K562 (cell line): ENCODE results near the gene CDCP1. TPM values are rescaled to one million over a fixed set of nuclear protein-coding genes. Genes with fewer than 3 reads are reported as not detected.

ENCODE experiments used
- ATF3 ChIP-seq, 2 experiments: fragments of 450-650 bp in 1 of 2; sonication (generic) in 1 of 2; formaldehyde crosslinking in 1 of 2; IDR thresholded peaks in 1 of 2; conservative IDR thresholded peaks in 1 of 2; 2 replicates each; pipeline versions ENCODE4 v1.6.1 to v1.8.1; 2016 to 2023; ENCODE audit warnings: mild to moderate bottlenecking in 2 of 2, moderate library complexity in 2 of 2, inconsistent platforms in 1 of 2, missing genetic modification reagents in 1 of 2
- CEBPB ChIP-seq: fragments of 450-650 bp; IDR thresholded peaks from 2 replicates; pipeline ENCODE4 v1.6.1; 2016; ENCODE audit warnings: missing genetic modification characterization, missing compliant biosample characterization
- CHD4 ChIP-seq: fragments of 200-600 bp; sonication (generic); IDR thresholded peaks from 3 replicates; pipeline ENCODE4 v1.6.1; 2012; ENCODE audit warnings: low read depth, mild to moderate bottlenecking, mixed read lengths, low read length, inconsistent platforms; ENCODE audit not compliant: insufficient read depth, insufficient replicate concordance, poor library complexity, severe bottlenecking
- CREB3L1 ChIP-seq: fragments of 450-650 bp; IDR thresholded peaks from 2 replicates; pipeline ENCODE4 v1.6.1; 2014; ENCODE audit warnings: low read depth, mild to moderate bottlenecking, moderate library complexity, borderline replicate concordance
- CREB5 ChIP-seq: fragments of 250-450 bp; sonication (Bioruptor Pico); IDR thresholded peaks from 2 replicates; pipeline ENCODE4 v1.5.0; 2020; ENCODE audit warnings: mild to moderate bottlenecking
- ETS2 ChIP-seq: IDR thresholded peaks from 2 replicates; pipeline ENCODE4 v1.6.1; 2016; ENCODE audit warnings: borderline replicate concordance, missing genetic modification characterization, mild to moderate bottlenecking, moderate library complexity, missing compliant biosample characterization; ENCODE audit not compliant: poor library complexity, severe bottlenecking
- FOXO4 ChIP-seq: fragments of 450-650 bp; formaldehyde crosslinking; IDR thresholded peaks from 2 replicates; pipeline ENCODE4 v1.4.0; 2020; ENCODE audit warnings: mild to moderate bottlenecking, moderate library complexity
- HMGN3 ChIP-seq: IDR thresholded peaks from 2 replicates; pipeline ENCODE4 v1.6.1; 2011; ENCODE audit warnings: borderline replicate concordance, low read depth, mild to moderate bottlenecking, mixed read lengths, low read length; ENCODE audit not compliant: insufficient read length; ENCODE audit errors: extremely low read depth
- MEIS2 ChIP-seq: fragments of 450-650 bp; IDR thresholded peaks from 2 replicates; pipeline ENCODE4 v1.6.1; 2014; ENCODE audit warnings: mild to moderate bottlenecking; ENCODE audit not compliant: partially characterized antibody
- PKNOX1 ChIP-seq: fragments of 450-650 bp; IDR thresholded peaks from 2 replicates; pipeline ENCODE4 v1.6.1; 2016
- SMC3 ChIP-seq: conservative IDR thresholded peaks from 2 replicates; pipeline ENCODE4 v1.6.1; 2011; ENCODE audit warnings: low read depth, low read length, improper control_type of control experiment; ENCODE audit not compliant: insufficient read depth
- TCF15 ChIP-seq: fragments of 250-450 bp; sonication (Bioruptor Pico); IDR thresholded peaks from 2 replicates; pipeline ENCODE4 v1.8.0; 2022; ENCODE audit warnings: moderate library complexity, mild to moderate bottlenecking, inconsistent platforms
- THRB ChIP-seq: fragments of 450-650 bp; formaldehyde crosslinking; conservative IDR thresholded peaks from 2 replicates; pipeline ENCODE4 v1.4.0; 2022; ENCODE audit warnings: mild to moderate bottlenecking, missing genetic modification characterization
- ZBTB17 ChIP-seq: fragments of 450-650 bp; formaldehyde crosslinking; IDR thresholded peaks from 2 replicates; pipeline ENCODE4 v1.4.0; 2020; ENCODE audit warnings: mild to moderate bottlenecking
- ZNF3 ChIP-seq: fragments of 250-450 bp; sonication (Bioruptor Pico); IDR thresholded peaks from 2 replicates; pipeline ENCODE4 v1.5.0; 2021; ENCODE audit warnings: mild to moderate bottlenecking, moderate library complexity
- ZNF311 ChIP-seq: fragments of 250-450 bp; sonication (Bioruptor Pico); IDR thresholded peaks from 2 replicates; pipeline ENCODE4 v1.4.0; 2020; ENCODE audit warnings: mild to moderate bottlenecking, moderate library complexity
- ZNF384 ChIP-seq: IDR thresholded peaks from 2 replicates; pipeline ENCODE4 v1.6.1; 2012; ENCODE audit warnings: low read depth, low read length, improper control_type of control experiment
- ZNF77 ChIP-seq: fragments of 250-450 bp; sonication (Bioruptor Pico); IDR thresholded peaks from 2 replicates; pipeline ENCODE4 v1.5.0; 2020
- polyA plus RNA-seq, 8 experiments: library from polyadenylated mRNA; depleted of rRNA in 4 of 8; stranded (reverse) in 5 of 8; unstranded in 3 of 8; fragments of >200 nt; fragmentation: Nextera tagmentation in 2 of 8; fragmentation: Illumina TruSeq in 1 of 8; extraction: Ambion mirVana in 2 of 8; extraction: Trizol in 1 of 8; gene quantifications; 2 replicates each; pipeline versions ENCODE4 v1.2.1 to v1.2.3, GENCODE V29; 2011 to 2014; ENCODE audit warnings: inconsistent platforms in 1 of 8, missing spikeins in 1 of 8
- total RNA-seq, 7 experiments: library from RNA; depleted of rRNA in 6 of 7; stranded (reverse); fragments of >200 nt in 6 of 7; fragmentation: Illumina TruSeq in 2 of 7; extraction: Trizol in 2 of 7; gene quantifications; 2 replicates each; pipeline versions ENCODE4 v1.2.1 to v1.2.3, GENCODE V29; 2011 to 2021; ENCODE audit warnings: low replicate concordance in 1 of 7

CDCP1 gene
- total and polyA plus RNA-seq, 9 of the 15 experiments (the other 6 are each of a cell fraction or from before 2014, with no cell fraction given) = 3.9 to 16.4 (median 5.2) TPM

- TF ChIP-seq ETS2 (tag) (no peak), ZNF77 (CRISPR knock-in tag) (no peak), ZNF384 (peak; percentile 92), CHD4 (no peak), ZNF311 (CRISPR knock-in tag) (no peak), HMGN3 (no peak), ZBTB17 (CRISPR knock-in tag) (0 out of 2 replicates have a peak, but pooled peaks have one; percentile 27), TCF15 (CRISPR knock-in tag) (0 out of 2 replicates have a peak, but pooled peaks have one; percentile 27), SMC3 (no peak), CEBPB (tag) (peak; percentile 61), MEIS2 (peak; percentile 26), CREB3L1 (peak; percentile 27; the same call in 1 of the 2 replicates), PKNOX1 (peak; percentile 97), ATF3 (IDR thresholded peaks at IDR 0.05) (peak; percentile 30; the same call in 1 of the 2 replicates), ATF3 (CRISPR knock-in tag; conservative IDR thresholded peaks at IDR 0.05) (no peak; the same call in 1 of the 2 replicates), ZNF3 (CRISPR knock-in tag) (no peak), CREB5 (no peak), FOXO4 (CRISPR knock-in tag) (no peak), THRB (0 out of 2 replicates have a peak, but pooled peaks have one; percentile 7)
These were observed 67.2 kb downstream of the CDCP1 start (continued) for GRCh38 chr3:45078910-45079522.
